HG03039 (cell line): ENCODE results near the gene PSPN.
A peak's percentile ranks its signal among the peaks of the same experiment; 100 is the strongest.

ENCODE experiments used
- ATAC-seq: cut with Tn5 transposase; IDR thresholded peaks from one replicate; pipeline ENCODE4 v1.9.1; 2021; ENCODE audit warnings: mild to moderate bottlenecking, moderate library complexity; ENCODE audit not compliant: unreplicated experiment

Gene PSPN

GRCh38 chr19:6375411-6376010 lies at the start of gene PSPN:
Gene PSPN, minus strand, starts transcription at chr19:6375933. Its CDS starts 84 bp downstream, at chr19:6375849.
- no peak for ATAC-seq

- peak; percentile 78 for ATAC-seq
These were observed 49.4 kb upstream of the PSPN start for GRCh38 chr19:6424939-6425731.

DNA sequence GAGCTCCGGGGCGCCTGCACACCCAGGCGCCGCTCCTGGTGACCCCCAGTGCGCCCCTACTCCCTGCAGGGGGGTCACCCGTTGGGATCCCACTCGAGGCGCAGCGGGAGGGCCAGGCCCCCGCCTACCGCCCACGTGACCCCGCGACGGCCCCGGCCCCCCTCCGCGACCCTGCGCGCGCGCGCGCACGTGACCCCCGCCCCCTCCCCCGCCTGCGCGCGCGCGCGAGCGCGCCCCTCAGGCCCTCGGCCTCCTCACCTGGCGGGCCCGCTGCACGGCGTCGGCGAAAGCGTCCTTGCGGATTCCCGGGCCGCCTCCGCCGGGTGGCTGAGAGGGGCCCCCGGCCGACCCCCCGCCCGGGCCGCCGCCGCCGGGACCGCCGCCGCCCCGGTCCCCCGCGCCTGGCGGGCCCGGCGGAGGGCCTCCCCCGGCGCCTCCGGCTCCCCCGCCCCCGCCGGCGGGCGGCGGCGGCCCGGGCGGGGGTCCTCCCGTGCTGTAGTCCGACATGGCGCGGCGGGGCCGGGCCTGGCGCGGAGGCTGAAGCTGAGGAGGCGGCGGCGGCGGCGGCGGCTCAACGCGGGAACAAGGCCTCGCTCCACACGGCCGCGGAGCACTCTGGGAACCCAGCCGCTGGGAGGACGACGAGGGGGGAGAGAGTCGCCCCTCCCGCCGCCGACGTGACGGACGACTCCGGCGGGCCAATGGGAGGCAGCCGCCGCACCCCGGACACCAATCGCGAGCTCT lies 48.6 kb upstream of the PSPN start, which contains the start of gene KHSRP:
TSS of gene KHSRP (minus strand) at position 617 of the 744 bp plus-strand sequence. CDS start at position 507, 110 bp downstream.
- ATAC-seq, result no peak

DNA sequence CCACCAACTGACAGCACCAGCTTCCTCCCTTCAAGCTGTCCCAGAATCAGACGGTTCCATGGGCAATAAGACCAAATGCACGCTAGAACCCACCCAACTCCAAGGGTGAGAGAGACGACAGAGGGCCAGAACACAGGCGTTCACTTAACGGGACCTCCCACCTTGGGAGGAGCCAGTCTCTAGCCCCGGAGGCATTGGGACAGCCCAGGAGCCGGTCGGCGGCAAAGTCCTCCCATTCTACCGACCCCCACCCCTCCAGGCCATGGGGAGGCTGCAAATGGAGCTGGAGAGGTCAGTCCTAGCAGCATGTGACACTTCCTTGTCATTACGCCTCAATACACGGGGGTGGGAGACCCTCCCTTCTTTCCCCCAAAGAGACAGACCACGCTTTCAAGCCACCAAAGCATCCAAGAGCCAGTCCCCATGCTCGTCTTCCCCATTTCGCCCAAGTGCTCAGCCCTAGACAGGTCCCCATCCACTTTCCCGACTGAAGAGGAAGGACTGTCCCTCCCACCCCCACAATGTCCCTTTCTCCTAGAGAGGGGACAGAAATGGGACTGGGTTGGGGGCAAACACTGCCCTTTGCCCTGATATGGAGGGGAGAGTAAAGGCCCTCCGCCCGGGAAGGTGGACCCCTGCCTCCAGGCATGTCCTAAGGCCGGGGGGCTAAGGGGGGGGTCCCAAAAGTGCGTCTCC lies 47.9 kb upstream of the PSPN start:
- no peak for ATAC-seq

- no peak for ATAC-seq
These were observed 45.6 kb upstream of the PSPN start for GRCh38 chr19:6421075-6422014.

- ATAC-seq, result no peak
These were observed 42.8 kb upstream of the PSPN start for GRCh38 chr19:6418562-6418932.

DNA sequence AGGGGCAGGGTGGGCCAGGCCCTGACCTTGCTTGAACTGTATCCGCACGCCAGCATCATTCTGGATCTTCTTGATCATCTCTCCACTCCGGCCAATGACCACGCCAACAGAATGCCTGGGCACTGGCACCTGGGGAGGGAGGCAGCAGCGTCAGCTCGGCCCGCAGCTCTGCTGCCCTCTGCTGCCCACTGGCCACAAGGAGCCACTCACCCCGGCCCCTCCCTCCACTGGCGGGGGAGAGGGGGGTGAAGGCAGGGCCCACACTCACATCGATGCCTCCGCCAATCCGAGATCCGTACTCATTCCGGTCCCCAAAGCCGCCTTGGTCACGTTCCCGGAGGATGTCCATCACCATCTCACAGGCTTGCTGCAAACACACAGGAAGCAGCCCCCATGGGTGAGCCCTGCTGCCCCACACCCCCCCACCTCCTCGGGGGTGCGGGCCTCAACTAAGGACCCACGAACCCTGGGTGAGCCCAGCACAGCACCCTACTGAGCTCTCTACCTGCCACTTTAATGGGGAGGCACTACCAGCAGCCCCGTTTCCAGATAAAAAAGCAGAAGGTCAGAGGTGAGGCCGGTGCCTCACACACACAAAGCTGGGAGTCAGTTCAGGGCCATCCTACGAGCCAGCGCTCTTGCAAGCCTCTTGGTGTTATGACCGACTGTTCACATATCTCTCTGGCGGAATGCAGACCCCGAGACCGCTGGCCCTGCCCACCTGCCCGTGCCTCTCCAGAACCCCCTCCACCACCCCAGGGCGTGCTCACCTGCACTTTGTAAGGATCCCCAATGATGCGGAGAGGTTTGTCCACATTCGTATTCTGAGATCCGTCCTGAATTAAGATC lies 42.2 kb upstream of the PSPN start:
- no peak for ATAC-seq

- ATAC-seq, result no peak
These were observed 41.1 kb upstream of the PSPN start for GRCh38 chr19:6416658-6417405.

DNA sequence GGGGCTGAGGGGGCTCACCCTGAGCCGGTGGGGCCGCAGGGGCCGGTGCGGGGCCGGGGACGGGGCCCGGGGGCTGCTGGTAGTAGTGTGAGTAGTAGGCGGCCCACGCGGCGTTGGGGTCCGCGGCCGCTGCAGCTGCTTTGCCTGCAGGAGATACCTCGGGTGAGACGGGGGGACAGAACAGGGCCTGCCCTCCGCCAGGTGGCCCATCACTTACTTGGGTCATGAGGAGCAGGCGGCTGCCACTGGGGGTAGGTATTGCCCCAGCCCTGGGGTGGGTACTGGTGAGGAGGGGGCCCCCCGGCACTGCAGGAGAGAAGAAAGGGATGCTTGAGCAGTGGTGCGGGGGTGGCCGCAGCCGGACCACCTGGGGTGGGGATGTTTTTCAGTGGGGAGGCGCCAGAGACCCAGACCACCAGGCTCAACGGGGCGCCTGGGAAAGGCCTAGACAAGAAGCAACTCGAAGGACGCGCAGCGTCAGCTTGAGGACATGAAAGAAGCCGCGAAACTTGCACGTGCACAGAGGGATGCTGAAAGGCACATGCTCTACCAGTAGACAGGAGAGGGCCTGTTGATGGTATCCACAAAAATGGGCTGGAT lies 40.0 kb upstream of the PSPN start:
- no peak for ATAC-seq

GRCh38 chr19:6414793-6415590 lies 39.3 kb upstream of the PSPN start:
- no peak for ATAC-seq

GRCh38 chr19:6413721-6414643 lies 38.2 kb upstream of the PSPN start:
- ATAC-seq, result no peak

DNA sequence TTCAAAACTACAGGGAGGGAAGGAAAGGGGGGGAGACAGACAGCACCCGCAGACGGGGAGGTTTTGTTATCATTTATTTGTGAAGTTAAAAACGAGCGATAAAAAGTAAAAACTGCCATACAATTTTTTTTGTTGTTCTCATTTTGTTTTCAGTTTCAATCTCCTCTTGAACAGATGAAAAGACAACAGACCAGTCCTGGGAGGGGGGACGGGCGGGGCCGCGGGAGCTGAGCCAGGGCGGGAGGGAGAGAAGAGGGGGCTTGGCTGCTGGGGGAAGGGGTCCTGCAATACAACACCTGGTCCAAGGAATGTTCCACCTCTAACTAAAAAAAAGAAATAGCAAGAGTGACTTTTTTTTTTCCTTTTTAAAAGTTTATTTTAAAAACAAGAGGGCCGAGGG lies 37.6 kb upstream of the PSPN start:
- ATAC-seq, result no peak

DNA sequence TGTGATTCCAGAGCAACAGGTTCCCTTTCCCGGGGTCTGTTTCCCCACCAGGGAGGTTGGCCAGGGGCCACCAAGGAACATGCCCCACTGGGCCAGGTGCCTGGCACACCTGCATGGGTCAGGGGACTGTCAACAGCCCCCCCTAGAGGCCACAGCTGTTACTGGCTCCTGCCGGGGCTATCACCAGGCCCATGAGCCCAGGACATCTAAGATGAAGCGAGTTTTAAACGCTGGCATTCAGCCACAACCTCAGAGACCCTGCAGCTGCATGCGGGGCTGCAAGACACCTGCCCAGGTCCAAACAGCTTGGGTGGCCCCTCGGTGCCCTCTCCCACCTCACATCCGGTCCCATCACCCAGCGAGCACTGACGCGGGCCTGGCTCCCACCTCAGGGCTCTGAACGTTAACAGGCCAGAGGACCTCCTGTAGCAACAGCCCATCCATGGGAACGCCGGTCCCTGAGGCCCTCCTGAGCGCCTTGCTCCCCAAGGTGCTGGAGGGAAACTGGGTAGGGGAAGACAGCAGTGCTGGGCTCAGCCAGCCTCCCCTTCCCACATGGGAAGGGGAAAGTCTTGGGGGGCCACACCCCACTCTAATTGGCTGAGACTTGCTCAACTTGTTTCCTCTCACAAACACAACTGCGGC lies 36.8 kb upstream of the PSPN start:
- ATAC-seq, result no peak

DNA sequence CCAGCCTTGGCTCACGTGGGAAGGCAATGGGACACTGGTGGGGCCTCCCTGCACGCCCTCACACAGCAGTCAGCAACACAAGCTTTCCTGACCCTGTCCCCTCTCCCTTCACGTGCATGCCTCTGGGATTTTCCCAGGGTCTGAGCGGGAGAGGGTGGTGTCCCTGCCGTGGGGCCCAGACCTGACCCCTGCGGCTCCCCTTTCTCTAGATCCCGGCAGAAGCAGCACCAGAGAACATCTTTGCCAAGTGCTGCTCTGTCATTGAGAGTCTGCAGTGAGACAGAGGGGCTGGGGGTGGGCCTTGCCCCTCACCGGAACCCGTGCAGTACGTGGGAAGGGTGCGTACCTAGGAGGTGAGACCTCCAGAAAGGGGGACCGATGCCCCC lies 36.3 kb upstream of the PSPN start:
- ATAC-seq, result no peak

DNA sequence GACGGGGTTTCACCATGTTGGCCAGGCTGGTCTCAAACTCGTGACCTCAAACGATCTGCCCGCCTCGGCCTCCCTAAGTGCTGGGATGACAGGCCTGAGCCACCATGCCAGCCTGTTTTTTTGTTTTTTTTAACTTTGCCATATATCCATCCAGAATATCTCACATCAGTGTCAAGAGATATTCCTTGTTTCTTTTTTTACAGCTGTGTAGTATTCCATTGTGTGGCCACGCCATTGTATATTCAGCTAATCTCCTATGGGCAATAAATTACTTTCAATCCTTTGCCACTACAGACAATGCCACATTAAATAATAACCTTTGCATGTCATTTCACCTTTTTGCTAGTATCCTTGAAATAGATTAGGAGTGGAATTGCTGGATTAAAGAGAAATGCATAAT lies 33.6 kb upstream of the PSPN start:
- ATAC-seq, result no peak

- ATAC-seq, result no peak
These were observed 30.7 kb upstream of the PSPN start for GRCh38 chr19:6406401-6406800.
